HG03103 (cell line): ENCODE measurements around the gene CD3D.

Experiments
- ATAC-seq: cut with Tn5 transposase; IDR thresholded peaks from one replicate; pipeline ENCODE4 v1.9.1; 2021; ENCODE audit warnings: low read depth; ENCODE audit not compliant: unreplicated experiment

CD3D gene

GRCh38 chr11:118304568-118305248, 37.8 kb downstream of the CD3D start, which contains the start of gene CD3E:
CD3E (plus strand) TSS chr11:118304730; CDS start chr11:118304953, 223 bp downstream.
- no peak for ATAC-seq

- ATAC-seq: no peak
These were observed 38.3 kb downstream of the CD3D start for GRCh38 chr11:118304227-118304567.

- no peak for ATAC-seq
These were observed 40.8 kb downstream of the CD3D start for GRCh38 chr11:118301600-118302195.

GRCh38 chr11:118295815-118296454, 46.6 kb downstream of the CD3D start:
- ATAC-seq: no peak

GRCh38 chr11:118295199-118295598, 47.3 kb downstream of the CD3D start:
- ATAC-seq: no peak

- no peak for ATAC-seq
These were observed 48.5 kb downstream of the CD3D start for GRCh38 chr11:118294053-118294452.

- no peak for ATAC-seq
These were observed 50.9 kb downstream of the CD3D start for GRCh38 chr11:118291477-118292135.

GRCh38 chr11:118290923-118291322, 51.6 kb downstream of the CD3D start:
- ATAC-seq: no peak

GRCh38 chr11:118289401-118289800, 53.1 kb downstream of the CD3D start:
- no peak for ATAC-seq
